Erythroblast (primary cell): ENCODE data around the gene BAZ1A.

Experiments used
- GATA1 ChIP-seq: IDR thresholded peaks from 2 replicates; pipeline ENCODE4 v1.6.1; 2011; ENCODE audit warnings: low read depth, mild to moderate bottlenecking, control low read depth, low read length, moderate library complexity
- POLR2A ChIP-seq: IDR thresholded peaks from 2 replicates; pipeline ENCODE4 v1.6.1; 2011; ENCODE audit warnings: mild to moderate bottlenecking, low read length

- no peak for TF ChIP-seq POLR2A
- no peak for TF ChIP-seq GATA1
These were observed 9.1 kb downstream of the BAZ1A start for GRCh38 chr14:34865889-34866574.
